GM23338 (cell line): ENCODE data around the gene TOMM6. TPM values are rescaled to one million over a fixed set of nuclear protein-coding genes. Genes with fewer than 3 reads are reported as not detected.

Experiments
- ATAC-seq: fragments of 200-7000 bp; cut with Tn5 transposase; 3 replicates; pipeline ENCODE4 v1.9.1; 2020
- DNase-seq: peaks from one replicate; pipeline ENCODE4 v3.0.0-alpha.2; 2015; ENCODE audit warnings: low spot score
- H2AFZ ChIP-seq: fragments of 200-600 bp; sonication (generic); 2 replicates; pipeline ENCODE4 v1.8.0; 2016; ENCODE audit warnings: antibody characterized with exemption, mild to moderate bottlenecking, moderate library complexity
- H3F3A ChIP-seq: fragments of 200-600 bp; sonication (generic); replicated peaks from 2 replicates; pipeline ENCODE4 v1.8.0; 2017; ENCODE audit warnings: antibody characterized with exemption, mixed run types, low read depth
- H3K27ac ChIP-seq: fragments of 200-600 bp; sonication (generic); 2 replicates; pipeline ENCODE4 v1.6.1; 2016; ENCODE audit warnings: low read depth
- H3K27me3 ChIP-seq: fragments of 200-600 bp; sonication (generic); 2 replicates; pipeline ENCODE4 v1.8.0; 2016; ENCODE audit warnings: mild to moderate bottlenecking, mixed run types, moderate library complexity; ENCODE audit not compliant: insufficient read depth
- H3K36me3 ChIP-seq: fragments of 200-600 bp; sonication (generic); 2 replicates; pipeline ENCODE4 v1.8.0; 2016; ENCODE audit warnings: mild to moderate bottlenecking; ENCODE audit not compliant: insufficient read depth
- H3K4me1 ChIP-seq: fragments of 200-600 bp; sonication (generic); 2 replicates; pipeline ENCODE4 v1.8.0; 2016; ENCODE audit warnings: mild to moderate bottlenecking, moderate library complexity; ENCODE audit not compliant: insufficient read depth
- H3K4me2 ChIP-seq: fragments of 200-600 bp; sonication (generic); 2 replicates; pipeline ENCODE4 v1.7.1; 2017; ENCODE audit warnings: mixed run types
- H3K4me3 ChIP-seq: fragments of 200-600 bp; sonication (generic); 2 replicates; pipeline ENCODE4 v1.6.1; 2016; ENCODE audit warnings: mixed run types
- H3K79me2 ChIP-seq: fragments of 200-600 bp; sonication (generic); replicated peaks from 2 replicates; pipeline ENCODE4 v1.8.0; 2017; ENCODE audit warnings: mild to moderate bottlenecking; ENCODE audit not compliant: insufficient read depth
- H3K9me2 ChIP-seq: fragments of 200-600 bp; sonication (generic); 2 replicates; pipeline ENCODE4 v1.8.0; 2017; ENCODE audit not compliant: insufficient read depth
- H4K20me1 ChIP-seq: fragments of 200-600 bp; sonication (generic); replicated peaks from 2 replicates; pipeline ENCODE4 v1.8.0; 2017; ENCODE audit warnings: mild to moderate bottlenecking; ENCODE audit not compliant: insufficient read depth
- H3K27ac Mint-ChIP-seq: 2 replicates; pipeline ENCODE4 v1.8.0; 2020; ENCODE audit warnings: inconsistent platforms, mild to moderate bottlenecking, moderate library complexity, mixed read lengths
- H3K27me3 Mint-ChIP-seq: 3 replicates; pipeline ENCODE4 v1.8.0; 2022; ENCODE audit warnings: low read depth, mild to moderate bottlenecking, moderate library complexity, mixed read lengths, inconsistent platforms; ENCODE audit not compliant: insufficient read depth, poor library complexity
- H3K36me3 Mint-ChIP-seq: 3 replicates; pipeline ENCODE4 v1.8.0; 2021; ENCODE audit warnings: low read depth, mild to moderate bottlenecking, inconsistent platforms, moderate library complexity, mixed read lengths
- H3K4me1 Mint-ChIP-seq: 3 replicates; pipeline ENCODE4 v1.8.0; 2020; ENCODE audit warnings: mild to moderate bottlenecking, inconsistent platforms, mixed read lengths
- H3K4me3 Mint-ChIP-seq: 3 replicates; pipeline ENCODE4 v1.8.0; 2021; ENCODE audit warnings: moderate library complexity, mild to moderate bottlenecking, inconsistent platforms, mixed read lengths
- H3K9me3 Mint-ChIP-seq: 3 replicates; pipeline ENCODE4 v1.8.0; 2020; ENCODE audit warnings: moderate library complexity, mild to moderate bottlenecking, inconsistent platforms, mixed read lengths
- CREB1 ChIP-seq: fragments of 250-450 bp; sonication (Bioruptor Pico); IDR thresholded peaks from 2 replicates; pipeline ENCODE4 v1.5.0; 2020; ENCODE audit warnings: low read depth, mild to moderate bottlenecking, moderate library complexity
- JUNB ChIP-seq: IDR thresholded peaks from one replicate; pipeline ENCODE4 v1.6.1; 2016; ENCODE audit warnings: antibody characterized with exemption; ENCODE audit not compliant: unreplicated experiment
- NANOG ChIP-seq: IDR thresholded peaks from 2 replicates; pipeline ENCODE4 v1.6.1; 2016; ENCODE audit warnings: antibody characterized with exemption, borderline replicate concordance
- POLR2AphosphoS5 ChIP-seq: IDR thresholded peaks from 2 replicates; pipeline ENCODE4 v1.6.1; 2016; ENCODE audit warnings: antibody characterized with exemption, low read depth
- STAT1 ChIP-seq: IDR thresholded peaks from one replicate; pipeline ENCODE4 v1.6.1; 2016; ENCODE audit warnings: antibody characterized with exemption; ENCODE audit not compliant: unreplicated experiment
- ZNF114 ChIP-seq: fragments of 250-450 bp; sonication (Bioruptor Pico); IDR thresholded peaks from 2 replicates; pipeline ENCODE4 v1.5.0; 2020; ENCODE audit warnings: mild to moderate bottlenecking, moderate library complexity
- ZNF331 ChIP-seq: fragments of 250-450 bp; sonication (Bioruptor Pico); IDR thresholded peaks from 2 replicates; pipeline ENCODE4 v1.5.0; 2020; ENCODE audit warnings: low read depth, mild to moderate bottlenecking, moderate library complexity
- ZNF462 ChIP-seq: fragments of 250-450 bp; sonication (Bioruptor Pico); IDR thresholded peaks from 2 replicates; pipeline ENCODE4 v1.5.0; 2020; ENCODE audit warnings: mild to moderate bottlenecking, moderate library complexity
- polyA plus RNA-seq: library from polyadenylated mRNA; unstranded; fragments of >200 nt; fragmentation: Nextera tagmentation; extraction: Ambion mirVana; gene quantifications from 2 replicates; pipeline ENCODE4 v1.2.1, GENCODE V29; 2016
- total RNA-seq: library from RNA; depleted of rRNA; stranded (reverse); fragments of >200 nt; shearing (Covaris generic); gene quantifications from 2 replicates; pipeline ENCODE4 v1.2.3, GENCODE V29; 2014
- TF ChIP-seq, protein P1 (sequence below): IDR thresholded peaks from 2 replicates; pipeline ENCODE4 v1.6.1; 2016; ENCODE audit warnings: antibody characterized with exemption
- TF ChIP-seq, protein P2 (sequence below): IDR thresholded peaks from one replicate; pipeline ENCODE4 v1.6.1; 2018; ENCODE audit warnings: antibody characterized with exemption; ENCODE audit not compliant: unreplicated experiment

TOMM6 gene
- total and polyA plus RNA-seq, 2 experiments from 2014 or later, result 195 to 372 TPM

GRCh38 chr6:41822021-41822420, 34.5 kb downstream of the TOMM6 start (continued):
- TF ChIP-seq STAT1 (no peak), ZNF114 (CRISPR knock-in tag) (no peak)
- TF ChIP-seq, protein P1, sequence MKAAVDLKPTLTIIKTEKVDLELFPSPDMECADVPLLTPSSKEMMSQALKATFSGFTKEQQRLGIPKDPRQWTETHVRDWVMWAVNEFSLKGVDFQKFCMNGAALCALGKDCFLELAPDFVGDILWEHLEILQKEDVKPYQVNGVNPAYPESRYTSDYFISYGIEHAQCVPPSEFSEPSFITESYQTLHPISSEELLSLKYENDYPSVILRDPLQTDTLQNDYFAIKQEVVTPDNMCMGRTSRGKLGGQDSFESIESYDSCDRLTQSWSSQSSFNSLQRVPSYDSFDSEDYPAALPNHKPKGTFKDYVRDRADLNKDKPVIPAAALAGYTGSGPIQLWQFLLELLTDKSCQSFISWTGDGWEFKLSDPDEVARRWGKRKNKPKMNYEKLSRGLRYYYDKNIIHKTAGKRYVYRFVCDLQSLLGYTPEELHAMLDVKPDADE, result no peak
- TF ChIP-seq, protein P2, sequence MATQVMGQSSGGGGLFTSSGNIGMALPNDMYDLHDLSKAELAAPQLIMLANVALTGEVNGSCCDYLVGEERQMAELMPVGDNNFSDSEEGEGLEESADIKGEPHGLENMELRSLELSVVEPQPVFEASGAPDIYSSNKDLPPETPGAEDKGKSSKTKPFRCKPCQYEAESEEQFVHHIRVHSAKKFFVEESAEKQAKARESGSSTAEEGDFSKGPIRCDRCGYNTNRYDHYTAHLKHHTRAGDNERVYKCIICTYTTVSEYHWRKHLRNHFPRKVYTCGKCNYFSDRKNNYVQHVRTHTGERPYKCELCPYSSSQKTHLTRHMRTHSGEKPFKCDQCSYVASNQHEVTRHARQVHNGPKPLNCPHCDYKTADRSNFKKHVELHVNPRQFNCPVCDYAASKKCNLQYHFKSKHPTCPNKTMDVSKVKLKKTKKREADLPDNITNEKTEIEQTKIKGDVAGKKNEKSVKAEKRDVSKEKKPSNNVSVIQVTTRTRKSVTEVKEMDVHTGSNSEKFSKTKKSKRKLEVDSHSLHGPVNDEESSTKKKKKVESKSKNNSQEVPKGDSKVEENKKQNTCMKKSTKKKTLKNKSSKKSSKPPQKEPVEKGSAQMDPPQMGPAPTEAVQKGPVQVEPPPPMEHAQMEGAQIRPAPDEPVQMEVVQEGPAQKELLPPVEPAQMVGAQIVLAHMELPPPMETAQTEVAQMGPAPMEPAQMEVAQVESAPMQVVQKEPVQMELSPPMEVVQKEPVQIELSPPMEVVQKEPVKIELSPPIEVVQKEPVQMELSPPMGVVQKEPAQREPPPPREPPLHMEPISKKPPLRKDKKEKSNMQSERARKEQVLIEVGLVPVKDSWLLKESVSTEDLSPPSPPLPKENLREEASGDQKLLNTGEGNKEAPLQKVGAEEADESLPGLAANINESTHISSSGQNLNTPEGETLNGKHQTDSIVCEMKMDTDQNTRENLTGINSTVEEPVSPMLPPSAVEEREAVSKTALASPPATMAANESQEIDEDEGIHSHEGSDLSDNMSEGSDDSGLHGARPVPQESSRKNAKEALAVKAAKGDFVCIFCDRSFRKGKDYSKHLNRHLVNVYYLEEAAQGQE, result no peak

GRCh38 chr6:41823178-41823577, 35.7 kb downstream of the TOMM6 start:
- Histone ChIP-seq H3K4me2 (no peak overlapping the region), H4K20me1 (no peaks in the 10 kb centered on the region; the same call in 1 of the 2 replicates), H3K4me3 (no peak overlapping the region), H2AFZ (no peak overlapping the region), H3K79me2 (no peaks in the 10 kb centered on the region), H3K27me3 (no peaks in the 10 kb centered on the region), H3K36me3 (no peaks in the 10 kb centered on the region), H3K27ac (no peak overlapping the region), H3F3A (no peaks in the 10 kb centered on the region), H3K9me2 (no peaks in the 10 kb centered on the region), H3K4me1 (no peaks in the 10 kb centered on the region)
- H3K27ac Mint-ChIP-seq, result no peak overlapping the region
- H3K36me3 Mint-ChIP-seq, result no peaks in the 10 kb centered on the region
- no peaks in the 10 kb centered on the region; the same call in 2 of the 3 replicates for H3K4me1 Mint-ChIP-seq
- DNase-seq (no peak), ATAC-seq (no peak)
- H3K4me3 Mint-ChIP-seq, result no peak overlapping the region
- no peaks in the 10 kb centered on the region for H3K9me3 Mint-ChIP-seq
- H3K27me3 Mint-ChIP-seq, result no peaks in the 10 kb centered on the region
- TF ChIP-seq ZNF462 (CRISPR knock-in tag) (no peak), CREB1 (CRISPR knock-in tag) (no peak), POLR2AphosphoS5 (no peak), ZNF331 (CRISPR knock-in tag) (no peak), STAT1 (no peak), JUNB (no peak), NANOG (no peak)
- TF ChIP-seq, protein P1, result no peak
